A549 (cell line): Measurements from ENCODE around the gene ATF7IP2. TPM values are rescaled to one million over a fixed set of nuclear protein-coding genes. Genes with fewer than 3 reads are reported as not detected.

Experiments used
- ATAC-seq, 2 experiments: fragments of 200-7000 bp in 1 of 2; fragments of >200 bp in 1 of 2; cut with Nextera tagmentation in 1 of 2; cut with Tn5 transposase in 1 of 2; 3 replicates each; pipeline versions ENCODE4 v1.8.0 to v1.9.1; 2018 to 2020; ENCODE audit warnings: mild to moderate bottlenecking in 1 of 2, moderate library complexity in 1 of 2
- CTCF ChIA-PET: fragments of 300-600 bp; sonication (Branson Sonifier 250); formaldehyde crosslinking; extraction: SDS; loops from one replicate; lab custom pipeline; 2021; ENCODE audit warnings: antibody characterized with exemption, inconsistent platforms; lab: Yijun Ruan, JAX
- POLR2A ChIA-PET: fragments of 350-600 bp; formaldehyde crosslinking; extraction: SDS; loops from one replicate; lab custom pipeline; 2021; ENCODE audit warnings: antibody characterized with exemption, inconsistent platforms; lab: Yijun Ruan, JAX
- DNase-seq, 2 experiments: peaks; one replicate each; pipeline versions ENCODE4 v3.0.0 to v3.0.0-alpha.2; 2011 to 2016; ENCODE audit warnings: low read depth in 1 of 2, low spot score in 1 of 2
- FAIRE-seq: peaks from 2 replicates; lab custom pipeline; 2011; peaks lifted over from hg19 to GRCh38; lab: Jason Lieb, UNC
- H3K27ac ChIP-seq, 2 experiments: fragments of >200 bp; sonication (Bioruptor Twin); formaldehyde crosslinking; 3 replicates each; pipeline ENCODE4 v1.5.1; 2016 to 2017
- H3K4me1 ChIP-seq: fragments of >200 bp; sonication (Bioruptor Twin); formaldehyde crosslinking; 3 replicates; pipeline ENCODE4 v1.6.1; 2016
- H3K4me2 ChIP-seq: fragments of >200 bp; sonication (Bioruptor Twin); formaldehyde crosslinking; 3 replicates; pipeline ENCODE4 v1.6.1; 2016
- H3K4me3 ChIP-seq: fragments of >200 bp; sonication (Bioruptor Twin); formaldehyde crosslinking; 3 replicates; pipeline ENCODE4 v1.5.1; 2016
- H3K9me3 ChIP-seq: fragments of >200 bp; sonication (Bioruptor Twin); formaldehyde crosslinking; 3 replicates; pipeline ENCODE4 v1.6.1; 2016
- CEBPB ChIP-seq, 2 experiments: fragments of >200 bp in 1 of 2; sonication (Bioruptor Twin) in 1 of 2; formaldehyde crosslinking in 1 of 2; IDR thresholded peaks; 2 replicates each; pipeline ENCODE4 v1.6.1; 2012 to 2016
- CTCF ChIP-seq: fragments of >200 bp; sonication (Bioruptor Twin); formaldehyde crosslinking; IDR thresholded peaks from 3 replicates; pipeline ENCODE4 v1.5.1; 2016
- E2F6 ChIP-seq: IDR thresholded peaks from 2 replicates; pipeline ENCODE4 v1.6.1; 2012; ENCODE audit warnings: low read depth, borderline replicate concordance
- EHMT2 ChIP-seq: fragments of 200-600 bp; sonication (generic); IDR thresholded peaks from 2 replicates; pipeline ENCODE4 v1.6.1; 2016; ENCODE audit warnings: antibody characterized with exemption, low read depth, mild to moderate bottlenecking, moderate library complexity
- FOSB ChIP-seq: fragments of 250-450 bp; sonication (Bioruptor Pico); IDR thresholded peaks from 2 replicates; pipeline ENCODE4 v1.5.0; 2020; ENCODE audit warnings: mild to moderate bottlenecking, moderate library complexity
- HEYL ChIP-seq: fragments of 250-450 bp; sonication (Bioruptor Pico); IDR thresholded peaks from 2 replicates; pipeline ENCODE4 v1.8.0; 2021; ENCODE audit warnings: mild to moderate bottlenecking, moderate library complexity
- HMGXB4 ChIP-seq: fragments of 250-450 bp; sonication (Bioruptor Pico); IDR thresholded peaks from 2 replicates; pipeline ENCODE4 v1.5.0; 2021; ENCODE audit warnings: mild to moderate bottlenecking, moderate library complexity, borderline replicate concordance
- HOXB13 ChIP-seq: fragments of 250-450 bp; sonication (Bioruptor Pico); IDR thresholded peaks from 2 replicates; pipeline ENCODE4 v1.5.0; 2020; ENCODE audit warnings: low read depth, mild to moderate bottlenecking, moderate library complexity
- HOXB5 ChIP-seq: fragments of 250-450 bp; sonication (Bioruptor Pico); IDR thresholded peaks from 2 replicates; pipeline ENCODE4 v1.5.0; 2020; ENCODE audit warnings: mild to moderate bottlenecking, moderate library complexity
- JUN ChIP-seq, 2 experiments: fragments of >200 bp; sonication (Bioruptor Twin); formaldehyde crosslinking; IDR thresholded peaks; 2 replicates in 1 of 2; 3 replicates in 1 of 2; pipeline ENCODE4 v1.6.1; 2016 to 2017
- JUNB ChIP-seq: fragments of >200 bp; sonication (Bioruptor Twin); formaldehyde crosslinking; IDR thresholded peaks from 2 replicates; pipeline ENCODE4 v1.6.1; 2016
- KDM5A ChIP-seq: fragments of 200-600 bp; sonication (generic); IDR thresholded peaks from 2 replicates; pipeline ENCODE4 v1.6.1; 2016; ENCODE audit warnings: antibody characterized with exemption, mild to moderate bottlenecking
- MAX ChIP-seq: IDR thresholded peaks from 2 replicates; pipeline ENCODE4 v1.6.1; 2012
- MYC ChIP-seq: IDR thresholded peaks from 2 replicates; pipeline ENCODE4 v1.6.1; 2012; ENCODE audit warnings: mild to moderate bottlenecking, inconsistent platforms, low read length, improper control_type of control experiment, borderline replicate concordance
- NFE2L2 ChIP-seq: fragments of 150-350 bp; conservative IDR thresholded peaks from 2 replicates; pipeline ENCODE4 v1.6.1; 2014; ENCODE audit warnings: low read length
- NPAS2 ChIP-seq: fragments of 250-450 bp; sonication (Bioruptor Pico); IDR thresholded peaks from 2 replicates; pipeline ENCODE4 v1.8.0; 2022; ENCODE audit warnings: mild to moderate bottlenecking, moderate library complexity, borderline replicate concordance
- PHF8 ChIP-seq: fragments of 200-600 bp; sonication (generic); IDR thresholded peaks from 2 replicates; pipeline ENCODE4 v1.6.1; 2016; ENCODE audit warnings: low read depth, mild to moderate bottlenecking, antibody characterized with exemption, moderate library complexity, borderline replicate concordance
- POLR2AphosphoS2 ChIP-seq: conservative IDR thresholded peaks from 2 replicates; pipeline ENCODE4 v1.6.1; 2012; ENCODE audit warnings: low read length, improper control_type of control experiment, inconsistent platforms
- RARB ChIP-seq: fragments of 250-450 bp; sonication (Bioruptor Pico); IDR thresholded peaks from 2 replicates; pipeline ENCODE4 v1.8.0; 2021; ENCODE audit warnings: mild to moderate bottlenecking, moderate library complexity
- REST ChIP-seq: fragments of 200-600 bp; sonication (generic); IDR thresholded peaks from 2 replicates; pipeline ENCODE4 v1.6.1; 2016; ENCODE audit warnings: antibody characterized with exemption, mild to moderate bottlenecking, moderate library complexity
- RFX5 ChIP-seq: fragments of 450-650 bp; IDR thresholded peaks from 2 replicates; pipeline ENCODE4 v1.7.1; 2014; ENCODE audit warnings: antibody characterized with exemption, mild to moderate bottlenecking, moderate library complexity
- WGBS: methylation state at CpG from one replicate; pipeline ENCODE4 v1.1.6; 2017; ENCODE audit errors: missing lambda C conversion rate; 5-methylcytosine and 5-hydroxymethylcytosine counted together
- polyA plus RNA-seq, 4 experiments: library from polyadenylated mRNA; depleted of rRNA in 3 of 4; stranded (reverse); fragments of >200 nt; fragmentation: RNase III in 1 of 4; extraction: RNeasy Plus Mini Kit Qiagen cat#74134 plus additional on column Dnase treatment in 1 of 4; gene quantifications; 2 replicates in 3 of 4; 3 replicates in 1 of 4; pipeline ENCODE4 v1.2.3, GENCODE V29; 2011 to 2017
- TF ChIP-seq, protein P1 (sequence below): fragments of 250-450 bp; sonication (Bioruptor Pico); IDR thresholded peaks from 2 replicates; pipeline ENCODE4 v1.5.0; 2020; ENCODE audit warnings: low read depth, mild to moderate bottlenecking, moderate library complexity
- TF ChIP-seq, protein P2 (sequence below): fragments of 450-650 bp; IDR thresholded peaks from 2 replicates; pipeline ENCODE4 v1.6.1; 2014; ENCODE audit warnings: antibody characterized with exemption
- TF ChIP-seq, protein P3 (sequence below): fragments of 150-350 bp; IDR thresholded peaks from 2 replicates; pipeline ENCODE4 v1.6.1; 2014; ENCODE audit warnings: low read depth, mild to moderate bottlenecking, low read length

Gene ATF7IP2
- polyA plus RNA-seq, 2 of the 4 experiments (the other 2 are of a cell fraction): 12.3 to 23.5 TPM

DNA sequence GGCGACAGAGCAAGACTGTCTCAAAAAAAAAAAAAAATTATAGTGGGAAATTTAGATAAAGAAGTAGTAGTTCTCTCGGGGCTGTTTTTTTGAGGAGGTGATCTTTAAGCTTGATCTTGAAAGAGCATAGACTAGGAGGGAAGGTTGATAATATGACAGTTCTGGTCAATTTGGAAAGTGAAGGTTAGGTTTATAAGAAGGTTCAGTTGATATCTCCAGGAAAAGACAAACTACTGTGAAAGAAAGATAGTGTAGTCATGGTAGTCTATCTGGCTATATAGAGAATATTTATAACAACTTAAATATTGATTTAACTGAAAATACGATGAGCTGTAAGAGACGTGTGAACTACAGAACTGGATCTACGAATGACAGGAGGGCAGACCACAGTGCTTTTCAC lies 3.1 kb downstream of the ATF7IP2 start:
- 75% methylated on average over 5 of the region's 5 CpGs for WGBS
- DNase-seq: no peak
- ATAC-seq: no peak
- no peak overlapping the region for H3K27ac ChIP-seq
- H3K4me2 ChIP-seq: no peak overlapping the region
- H3K4me3 ChIP-seq: no peak overlapping the region
- FAIRE-seq: no peak
- peaks cover 7% of the 10 kb centered on the region for H3K4me1 ChIP-seq
- POLR2A ChIA-PET: no interaction called here
- CTCF ChIA-PET: no interaction called here
- H3K9me3 ChIP-seq: peaks cover 7% of the 10 kb centered on the region; the same call in 2 of the 3 replicates
- no peak for TF ChIP-seq NFE2L2
- TF ChIP-seq MAX: no peak
- no peak for TF ChIP-seq HEYL (CRISPR knock-in tag)
- TF ChIP-seq HOXB5: no peak
- TF ChIP-seq NPAS2 (CRISPR knock-in tag): no peak
- TF ChIP-seq CTCF: no peak
- TF ChIP-seq, protein P1, sequence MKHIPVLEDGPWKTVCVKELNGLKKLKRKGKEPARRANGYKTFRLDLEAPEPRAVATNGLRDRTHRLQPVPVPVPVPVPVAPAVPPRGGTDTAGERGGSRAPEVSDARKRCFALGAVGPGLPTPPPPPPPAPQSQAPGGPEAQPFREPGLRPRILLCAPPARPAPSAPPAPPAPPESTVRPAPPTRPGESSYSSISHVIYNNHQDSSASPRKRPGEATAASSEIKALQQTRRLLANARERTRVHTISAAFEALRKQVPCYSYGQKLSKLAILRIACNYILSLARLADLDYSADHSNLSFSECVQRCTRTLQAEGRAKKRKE: no peak
- no peak for TF ChIP-seq HOXB13
- TF ChIP-seq RFX5: no peak
- no peak for TF ChIP-seq FOSB (CRISPR knock-in tag)
- no peak for TF ChIP-seq REST
- no peak for TF ChIP-seq MYC
- TF ChIP-seq EHMT2: no peak
- TF ChIP-seq HMGXB4 (CRISPR knock-in tag): no peak
- no peak for TF ChIP-seq POLR2AphosphoS2
- TF ChIP-seq JUNB: no peak

- DNase-seq: no peak
- H3K4me1 ChIP-seq: peaks cover 7% of the 10 kb centered on the region
- POLR2A ChIA-PET: no interaction called here
- CTCF ChIA-PET: no interaction called here
- H3K9me3 ChIP-seq: peaks cover 1% of the 10 kb centered on the region; the same call in 2 of the 3 replicates
- no peak overlapping the region for H3K27ac ChIP-seq
- FAIRE-seq: no peak
- no peak overlapping the region for H3K4me2 ChIP-seq
- ATAC-seq: no peak
- no peak overlapping the region for H3K4me3 ChIP-seq
- no peak for TF ChIP-seq JUN (IDR thresholded peaks at IDR 0.05)
- TF ChIP-seq E2F6: no peak
- TF ChIP-seq HOXB5: no peak
- no peak for TF ChIP-seq CEBPB (IDR thresholded peaks at IDR 0.05)
- no peak for TF ChIP-seq PHF8
- TF ChIP-seq KDM5A: no peak
- TF ChIP-seq, protein P2, sequence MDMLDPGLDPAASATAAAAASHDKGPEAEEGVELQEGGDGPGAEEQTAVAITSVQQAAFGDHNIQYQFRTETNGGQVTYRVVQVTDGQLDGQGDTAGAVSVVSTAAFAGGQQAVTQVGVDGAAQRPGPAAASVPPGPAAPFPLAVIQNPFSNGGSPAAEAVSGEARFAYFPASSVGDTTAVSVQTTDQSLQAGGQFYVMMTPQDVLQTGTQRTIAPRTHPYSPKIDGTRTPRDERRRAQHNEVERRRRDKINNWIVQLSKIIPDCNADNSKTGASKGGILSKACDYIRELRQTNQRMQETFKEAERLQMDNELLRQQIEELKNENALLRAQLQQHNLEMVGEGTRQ: no peak
- TF ChIP-seq HMGXB4 (CRISPR knock-in tag): no peak
- TF ChIP-seq RARB (CRISPR knock-in tag): no peak
- TF ChIP-seq, protein P3, sequence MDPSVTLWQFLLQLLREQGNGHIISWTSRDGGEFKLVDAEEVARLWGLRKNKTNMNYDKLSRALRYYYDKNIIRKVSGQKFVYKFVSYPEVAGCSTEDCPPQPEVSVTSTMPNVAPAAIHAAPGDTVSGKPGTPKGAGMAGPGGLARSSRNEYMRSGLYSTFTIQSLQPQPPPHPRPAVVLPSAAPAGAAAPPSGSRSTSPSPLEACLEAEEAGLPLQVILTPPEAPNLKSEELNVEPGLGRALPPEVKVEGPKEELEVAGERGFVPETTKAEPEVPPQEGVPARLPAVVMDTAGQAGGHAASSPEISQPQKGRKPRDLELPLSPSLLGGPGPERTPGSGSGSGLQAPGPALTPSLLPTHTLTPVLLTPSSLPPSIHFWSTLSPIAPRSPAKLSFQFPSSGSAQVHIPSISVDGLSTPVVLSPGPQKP: no peak
- TF ChIP-seq NFE2L2: no peak
Measured at GRCh38 chr16:10390330-10390729, 4.5 kb downstream of the ATF7IP2 start.
